DMS153 treated with DMSO at 0.1 percent for 48 hours (cell line): ENCODE measurements around the gene ZMIZ1.

Experiments
- DNase-seq: peaks from one replicate; lab custom pipeline; 2025; ENCODE audit not compliant: unreplicated experiment; lab: John Stamatoyannopoulos, UW

Gene ZMIZ1

GRCh38 chr10:79050896-79051555 is 17.7 kb upstream of the ZMIZ1 start:
- DNase-seq: no peak

GRCh38 chr10:79051766-79052165 is 17.0 kb upstream of the ZMIZ1 start:
- DNase-seq: no peak

- DNase-seq: peak; percentile 38
Measured at GRCh38 chr10:79052291-79053080, 16.3 kb upstream of the ZMIZ1 start.

- DNase-seq: no peak
Measured at GRCh38 chr10:79053081-79053434, 15.7 kb upstream of the ZMIZ1 start.

- no peak for DNase-seq
Measured at GRCh38 chr10:79053481-79054202, 15.1 kb upstream of the ZMIZ1 start.

- DNase-seq: no peak
Measured at GRCh38 chr10:79054203-79055099, 14.3 kb upstream of the ZMIZ1 start.

GRCh38 chr10:79055100-79055782 is 13.5 kb upstream of the ZMIZ1 start:
- no peak for DNase-seq

- DNase-seq: no peak
Measured at GRCh38 chr10:79055892-79056291, 12.9 kb upstream of the ZMIZ1 start.

GRCh38 chr10:79056361-79056735 is 12.4 kb upstream of the ZMIZ1 start:
- DNase-seq: no peak

GRCh38 chr10:79056736-79057391 is 11.9 kb upstream of the ZMIZ1 start:
- DNase-seq: no peak

GRCh38 chr10:79057481-79058275 is 11.1 kb upstream of the ZMIZ1 start:
- DNase-seq: no peak

- DNase-seq: no peak
Measured at GRCh38 chr10:79058899-79059841, 9.6 kb upstream of the ZMIZ1 start.

GRCh38 chr10:79059859-79060379 is 8.8 kb upstream of the ZMIZ1 start:
- no peak for DNase-seq

GRCh38 chr10:79060641-79061255 is 8.0 kb upstream of the ZMIZ1 start:
- DNase-seq: no peak

GRCh38 chr10:79061441-79062315 is 7.1 kb upstream of the ZMIZ1 start:
- DNase-seq: no peak

GRCh38 chr10:79063071-79063491 is 5.7 kb upstream of the ZMIZ1 start:
- DNase-seq: no peak
